ENCODE measurements around the gene AHCY. TPM values are rescaled to one million over a fixed set of nuclear protein-coding genes. Genes with fewer than 3 reads are reported as not detected.

AHCY gene
- total RNA-seq, 1 experiment from 2014 or later, result 350 TPM

DNA sequence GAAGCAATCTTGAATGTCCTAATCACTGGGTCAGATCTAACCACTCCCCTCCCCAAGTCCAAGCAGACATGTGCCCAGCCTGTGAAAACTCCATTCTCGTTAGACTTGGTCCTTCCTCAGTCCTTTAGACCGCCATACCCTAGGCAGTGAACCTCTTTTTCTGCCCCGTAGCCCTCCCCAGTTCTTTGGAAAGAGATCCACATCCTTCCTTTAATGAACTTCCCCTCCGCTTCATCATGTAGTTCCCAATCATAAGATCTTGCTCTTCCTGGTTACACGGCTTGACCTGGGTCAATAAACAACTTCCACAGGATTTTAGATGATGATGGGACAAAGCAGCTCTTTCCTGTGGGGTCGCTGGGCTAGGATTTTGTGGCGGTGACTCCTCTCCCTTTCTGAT is 9.6 kb downstream of the AHCY start (continued):
- TF ChIP-seq, protein P1, sequence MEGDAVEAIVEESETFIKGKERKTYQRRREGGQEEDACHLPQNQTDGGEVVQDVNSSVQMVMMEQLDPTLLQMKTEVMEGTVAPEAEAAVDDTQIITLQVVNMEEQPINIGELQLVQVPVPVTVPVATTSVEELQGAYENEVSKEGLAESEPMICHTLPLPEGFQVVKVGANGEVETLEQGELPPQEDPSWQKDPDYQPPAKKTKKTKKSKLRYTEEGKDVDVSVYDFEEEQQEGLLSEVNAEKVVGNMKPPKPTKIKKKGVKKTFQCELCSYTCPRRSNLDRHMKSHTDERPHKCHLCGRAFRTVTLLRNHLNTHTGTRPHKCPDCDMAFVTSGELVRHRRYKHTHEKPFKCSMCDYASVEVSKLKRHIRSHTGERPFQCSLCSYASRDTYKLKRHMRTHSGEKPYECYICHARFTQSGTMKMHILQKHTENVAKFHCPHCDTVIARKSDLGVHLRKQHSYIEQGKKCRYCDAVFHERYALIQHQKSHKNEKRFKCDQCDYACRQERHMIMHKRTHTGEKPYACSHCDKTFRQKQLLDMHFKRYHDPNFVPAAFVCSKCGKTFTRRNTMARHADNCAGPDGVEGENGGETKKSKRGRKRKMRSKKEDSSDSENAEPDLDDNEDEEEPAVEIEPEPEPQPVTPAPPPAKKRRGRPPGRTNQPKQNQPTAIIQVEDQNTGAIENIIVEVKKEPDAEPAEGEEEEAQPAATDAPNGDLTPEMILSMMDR (IDR thresholded peaks at IDR 0.05 in 2 of 3, conservative IDR thresholded peaks at IDR 0.05 in 1 of 3; ENCODE audit: borderline replicate concordance in 1 of 3, insufficient read depth in 1 of 3, low read depth in 2 of 3, low read length in 2 of 3), result no peak
- TF ChIP-seq CEBPB (IDR thresholded peaks at IDR 0.05; ENCODE audit: low read depth), result no peak
- no peak for TF ChIP-seq ZNF274 (IDR thresholded peaks at IDR 0.05; ENCODE audit: low read depth, low read length)
- TF ChIP-seq, protein P2, sequence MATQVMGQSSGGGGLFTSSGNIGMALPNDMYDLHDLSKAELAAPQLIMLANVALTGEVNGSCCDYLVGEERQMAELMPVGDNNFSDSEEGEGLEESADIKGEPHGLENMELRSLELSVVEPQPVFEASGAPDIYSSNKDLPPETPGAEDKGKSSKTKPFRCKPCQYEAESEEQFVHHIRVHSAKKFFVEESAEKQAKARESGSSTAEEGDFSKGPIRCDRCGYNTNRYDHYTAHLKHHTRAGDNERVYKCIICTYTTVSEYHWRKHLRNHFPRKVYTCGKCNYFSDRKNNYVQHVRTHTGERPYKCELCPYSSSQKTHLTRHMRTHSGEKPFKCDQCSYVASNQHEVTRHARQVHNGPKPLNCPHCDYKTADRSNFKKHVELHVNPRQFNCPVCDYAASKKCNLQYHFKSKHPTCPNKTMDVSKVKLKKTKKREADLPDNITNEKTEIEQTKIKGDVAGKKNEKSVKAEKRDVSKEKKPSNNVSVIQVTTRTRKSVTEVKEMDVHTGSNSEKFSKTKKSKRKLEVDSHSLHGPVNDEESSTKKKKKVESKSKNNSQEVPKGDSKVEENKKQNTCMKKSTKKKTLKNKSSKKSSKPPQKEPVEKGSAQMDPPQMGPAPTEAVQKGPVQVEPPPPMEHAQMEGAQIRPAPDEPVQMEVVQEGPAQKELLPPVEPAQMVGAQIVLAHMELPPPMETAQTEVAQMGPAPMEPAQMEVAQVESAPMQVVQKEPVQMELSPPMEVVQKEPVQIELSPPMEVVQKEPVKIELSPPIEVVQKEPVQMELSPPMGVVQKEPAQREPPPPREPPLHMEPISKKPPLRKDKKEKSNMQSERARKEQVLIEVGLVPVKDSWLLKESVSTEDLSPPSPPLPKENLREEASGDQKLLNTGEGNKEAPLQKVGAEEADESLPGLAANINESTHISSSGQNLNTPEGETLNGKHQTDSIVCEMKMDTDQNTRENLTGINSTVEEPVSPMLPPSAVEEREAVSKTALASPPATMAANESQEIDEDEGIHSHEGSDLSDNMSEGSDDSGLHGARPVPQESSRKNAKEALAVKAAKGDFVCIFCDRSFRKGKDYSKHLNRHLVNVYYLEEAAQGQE (IDR thresholded peaks at IDR 0.05; ENCODE audit: low read depth), result no peak
- TF ChIP-seq EZH2 (IDR thresholded peaks at IDR 0.05), result no peak

DNA sequence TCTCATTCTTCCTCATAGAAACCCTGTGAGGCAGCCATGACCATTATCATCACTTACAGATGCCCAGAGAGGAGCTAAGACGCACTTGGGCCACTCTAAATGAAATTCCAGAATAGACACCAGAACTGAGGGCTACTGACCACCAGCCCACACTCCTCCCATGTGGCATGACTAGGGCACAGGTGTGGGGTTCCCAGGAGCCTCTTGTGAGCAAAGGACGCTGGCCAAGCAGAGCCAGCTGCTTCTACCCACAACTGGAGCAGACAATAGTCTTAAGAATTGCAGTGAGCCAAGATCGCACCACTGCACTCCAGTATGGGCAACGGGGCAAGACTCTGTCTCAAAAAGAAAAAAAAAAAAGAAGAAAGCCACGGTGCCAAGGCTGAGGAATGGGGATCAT is 10.0 kb downstream of the AHCY start:
- ChIA-PET CTCF (no interaction called here), POLR2A (no interaction called here), RAD21 (ENCODE audit: low non-redundant PET in 1 of 2, low total read pairs in 2 of 2, uncharacterized antibody in 2 of 2, unreplicated experiment in 2 of 2) (no interaction called here)
- Histone ChIP-seq H3K27me3 (ENCODE audit: insufficient read depth, low read length) (no peaks in the 10 kb centered on the region), H3K4me3 (replicated peaks in 1 of 2; ENCODE audit: low read depth in 1 of 2, low read length in 2 of 2) (no peak overlapping the region), H3K79me2 (ENCODE audit: insufficient read depth, low read length) (peaks cover 64% of the 10 kb centered on the region), H3K4me1 (ENCODE audit: control insufficient read depth in 1 of 2, insufficient read depth in 2 of 2, low read length in 2 of 2) (no peaks in the 10 kb centered on the region), H3K36me3 (ENCODE audit: control insufficient read depth in 1 of 2, insufficient read depth in 2 of 2, low read length in 2 of 2) (peaks cover 58 to 75% of the 10 kb centered on the region in 2 experiments), H3K9me3 (ENCODE audit: control insufficient read depth in 1 of 2, insufficient read depth in 1 of 2, low read depth in 1 of 2, low read length in 2 of 2) (no peaks in the 10 kb centered on the region), H3K9ac (ENCODE audit: low read length) (no peak overlapping the region), H3K27ac (ENCODE audit: low read depth, low read length) (no peak overlapping the region), H4K20me1 (ENCODE audit: insufficient read depth) (peaks cover 15% of the 10 kb centered on the region; the same call in 1 of the 2 replicates), H2AFZ (ENCODE audit: low read depth, low read length, poor library complexity, severe bottlenecking) (no peak overlapping the region), H3K9me2 (ENCODE audit: insufficient read depth) (no peaks in the 10 kb centered on the region), H3K4me2 (ENCODE audit: low read length) (no peak overlapping the region)
- no TSS peak for BruUV-seq (replicated peaks)
- no peak for DNase-seq (ENCODE audit: low read depth, low spot score)
- no peak for ATAC-seq
- intact Hi-C loops (cut with micrococcal nuclease), result no loop called here
- TF ChIP-seq, protein P3, sequence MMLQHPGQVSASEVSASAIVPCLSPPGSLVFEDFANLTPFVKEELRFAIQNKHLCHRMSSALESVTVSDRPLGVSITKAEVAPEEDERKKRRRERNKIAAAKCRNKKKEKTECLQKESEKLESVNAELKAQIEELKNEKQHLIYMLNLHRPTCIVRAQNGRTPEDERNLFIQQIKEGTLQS (IDR thresholded peaks at IDR 0.05), result no peak
- TF ChIP-seq, protein P4, sequence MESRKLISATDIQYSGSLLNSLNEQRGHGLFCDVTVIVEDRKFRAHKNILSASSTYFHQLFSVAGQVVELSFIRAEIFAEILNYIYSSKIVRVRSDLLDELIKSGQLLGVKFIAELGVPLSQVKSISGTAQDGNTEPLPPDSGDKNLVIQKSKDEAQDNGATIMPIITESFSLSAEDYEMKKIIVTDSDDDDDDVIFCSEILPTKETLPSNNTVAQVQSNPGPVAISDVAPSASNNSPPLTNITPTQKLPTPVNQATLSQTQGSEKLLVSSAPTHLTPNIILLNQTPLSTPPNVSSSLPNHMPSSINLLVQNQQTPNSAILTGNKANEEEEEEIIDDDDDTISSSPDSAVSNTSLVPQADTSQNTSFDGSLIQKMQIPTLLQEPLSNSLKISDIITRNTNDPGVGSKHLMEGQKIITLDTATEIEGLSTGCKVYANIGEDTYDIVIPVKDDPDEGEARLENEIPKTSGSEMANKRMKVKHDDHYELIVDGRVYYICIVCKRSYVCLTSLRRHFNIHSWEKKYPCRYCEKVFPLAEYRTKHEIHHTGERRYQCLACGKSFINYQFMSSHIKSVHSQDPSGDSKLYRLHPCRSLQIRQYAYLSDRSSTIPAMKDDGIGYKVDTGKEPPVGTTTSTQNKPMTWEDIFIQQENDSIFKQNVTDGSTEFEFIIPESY (IDR thresholded peaks at IDR 0.05; ENCODE audit: extremely low read depth, insufficient replicate concordance, low read length), result no peak

All from HCT116 (cell line).